ENCODE data around the gene HLA-DPA1.
A peak's percentile ranks its signal among the peaks of the same experiment; 100 is the strongest.

The HLA-DPA1 gene

DNA sequence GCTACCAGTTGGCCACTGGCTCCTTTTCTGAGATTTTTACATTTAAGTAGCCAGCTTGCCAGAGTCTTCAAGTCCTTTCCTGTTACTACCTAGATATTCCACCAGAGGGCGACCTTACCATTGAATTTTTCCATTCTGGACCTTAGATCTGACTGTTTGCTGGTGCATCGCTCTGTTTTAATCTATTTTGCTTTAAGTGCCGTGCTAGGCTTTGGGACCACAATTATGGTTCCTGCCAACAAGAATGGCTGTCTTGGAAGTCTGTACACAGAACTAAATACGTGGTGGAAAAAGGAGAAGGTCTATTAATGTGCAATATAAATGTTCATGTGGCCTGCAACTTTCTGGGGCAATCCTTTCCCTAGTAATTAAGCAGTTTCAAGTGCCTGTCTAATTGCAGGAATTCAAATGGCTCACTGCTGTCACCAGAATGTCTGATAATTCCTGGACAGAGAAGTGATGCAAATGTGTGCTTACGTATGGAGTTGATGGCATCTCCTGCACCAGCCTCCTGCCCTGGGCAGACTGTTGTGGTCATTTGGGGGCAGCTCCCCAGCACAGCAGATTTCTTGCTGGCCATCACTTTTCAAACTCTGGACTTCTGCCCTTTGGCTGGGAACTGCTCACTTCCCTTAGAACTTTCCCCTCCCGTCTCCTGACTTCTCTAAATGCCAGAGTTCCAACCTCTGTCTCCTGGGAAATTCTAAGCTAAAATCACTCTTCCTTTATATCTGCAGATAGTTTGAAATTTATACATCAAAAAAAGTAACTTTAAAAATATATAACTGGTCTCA lies 58.4 kb downstream of the HLA-DPA1 start:
- DNase-seq, result peak; percentile 92

Data from hematopoietic multipotent progenitor cell treated with erythropoietin and hydrocortisone succinate and interleukin-3 and kit ligand, for 4 days (in vitro differentiated cells).